ENCODE measurements around the gene ARHGEF40. TPM values are rescaled to one million over a fixed set of nuclear protein-coding genes. Genes with fewer than 3 reads are reported as not detected.

Gene ARHGEF40
- total and polyA plus RNA-seq, 5 donors, result 15.1 to 25.8 (median 20.4) TPM

- 83% methylated on average over 6 of the region's 6 CpGs for WGBS
- DNase-seq (no peak), ATAC-seq (no peak)
- no peaks in the 10 kb centered on the region for H3K4me1 ChIP-seq (ENCODE audit: control insufficient read depth, insufficient read depth, low read length)
- intact Hi-C loops (cut with DNase I), result loop anchor here in 1 of 4 donors (5.0 kb wide), 1 partner anchor 42 kb away; no protein-coding TSS in a partner anchor
- H3K27me3 ChIP-seq (ENCODE audit: control insufficient read depth, insufficient read depth), result no peaks in the 10 kb centered on the region
- H3K27ac ChIP-seq (ENCODE audit: low read length), result no peak overlapping the region
- H3K4me3 ChIP-seq (ENCODE audit: low read length), result no peak overlapping the region
- H3K9me3 ChIP-seq (ENCODE audit: control insufficient read depth, low read length), result no peaks in the 10 kb centered on the region
Observed at GRCh38 chr14:21109377-21110138, 39.5 kb downstream of the ARHGEF40 start.

GRCh38 chr14:21112255-21112654 lies 42.2 kb downstream of the ARHGEF40 start:
- ATAC-seq, result no peak
- intact Hi-C loops (cut with DNase I), result no loop called here
- no peaks in the 10 kb centered on the region for H3K9me3 ChIP-seq (ENCODE audit: control insufficient read depth, low read length)
- no peak for DNase-seq
- H3K4me3 ChIP-seq (ENCODE audit: low read length), result no peak overlapping the region
- H3K27me3 ChIP-seq (ENCODE audit: control insufficient read depth, insufficient read depth), result no peaks in the 10 kb centered on the region
- 84% methylated on average over 4 of the region's 4 CpGs for WGBS
- H3K4me1 ChIP-seq (ENCODE audit: control insufficient read depth, insufficient read depth, low read length), result no peaks in the 10 kb centered on the region
- no peak overlapping the region for H3K27ac ChIP-seq (ENCODE audit: low read length)

GRCh38 chr14:21113369-21113768 lies 43.3 kb downstream of the ARHGEF40 start:
- 97% methylated on average over 2 of the region's 2 CpGs for whole genome bisulfite sequencing
- Histone ChIP-seq H3K27ac (ENCODE audit: low read length) (no peak overlapping the region), H3K4me1 (ENCODE audit: control insufficient read depth, insufficient read depth, low read length) (no peaks in the 10 kb centered on the region), H3K27me3 (ENCODE audit: control insufficient read depth, insufficient read depth) (no peaks in the 10 kb centered on the region), H3K4me3 (ENCODE audit: low read length) (no peak overlapping the region), H3K9me3 (ENCODE audit: control insufficient read depth, low read length) (no peaks in the 10 kb centered on the region)
- DNase-seq (no peak), ATAC-seq (no peak)
- intact Hi-C loops (cut with DNase I), result no loop called here

DNA sequence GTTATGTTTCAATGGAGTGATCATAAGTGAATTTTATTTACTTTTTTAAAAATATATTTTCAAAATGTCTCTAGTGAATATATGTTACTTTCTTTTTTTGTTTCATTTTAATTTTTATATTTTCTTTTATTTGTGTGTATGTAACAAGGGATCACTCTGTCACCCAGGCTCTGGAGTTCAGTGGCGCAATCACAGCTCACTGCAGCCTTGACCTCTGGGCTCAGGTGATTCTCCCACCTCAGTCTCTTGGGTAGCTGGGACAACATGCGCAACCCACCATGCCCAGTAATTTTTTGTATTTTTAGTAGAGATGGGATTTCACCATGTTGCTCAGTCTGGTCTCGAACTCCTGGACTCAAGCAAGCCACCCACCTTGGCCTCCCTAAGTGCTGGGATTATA lies 48.8 kb downstream of the ARHGEF40 start:
- H3K9me3 ChIP-seq (ENCODE audit: control insufficient read depth, low read length), result no peaks in the 10 kb centered on the region
- H3K4me3 ChIP-seq (ENCODE audit: low read length), result no peak overlapping the region
- no peaks in the 10 kb centered on the region for H3K4me1 ChIP-seq (ENCODE audit: control insufficient read depth, insufficient read depth, low read length)
- H3K27me3 ChIP-seq (ENCODE audit: control insufficient read depth, insufficient read depth), result no peaks in the 10 kb centered on the region
- 92% methylated on average over 3 of the region's 3 CpGs for WGBS
- intact Hi-C loops (cut with DNase I), result no loop called here
- H3K27ac ChIP-seq (ENCODE audit: low read length), result no peak overlapping the region
- ATAC-seq (no peak), DNase-seq (no peak)

GRCh38 chr14:21120686-21121085 lies 50.6 kb downstream of the ARHGEF40 start:
- ATAC-seq (no peak), DNase-seq (no peak)
- 72% methylated on average over 6 of the region's 6 CpGs for WGBS
- Histone ChIP-seq H3K4me1 (ENCODE audit: control insufficient read depth, insufficient read depth, low read length) (no peaks in the 10 kb centered on the region), H3K4me3 (ENCODE audit: low read length) (no peak overlapping the region), H3K27me3 (ENCODE audit: control insufficient read depth, insufficient read depth) (no peaks in the 10 kb centered on the region), H3K9me3 (ENCODE audit: control insufficient read depth, low read length) (no peaks in the 10 kb centered on the region), H3K27ac (ENCODE audit: low read length) (no peak overlapping the region)
- intact Hi-C loops (cut with DNase I), result no loop called here

- DNase-seq (no peak), ATAC-seq (no peak)
- no peaks in the 10 kb centered on the region for H3K9me3 ChIP-seq (ENCODE audit: control insufficient read depth, low read length)
- H3K27ac ChIP-seq (ENCODE audit: low read length), result no peak overlapping the region
- intact Hi-C loops (cut with DNase I), result no loop called here
- WGBS, result 88% methylated on average over 1 of the region's 1 CpG
- H3K4me1 ChIP-seq (ENCODE audit: control insufficient read depth, insufficient read depth, low read length), result no peaks in the 10 kb centered on the region
- no peaks in the 10 kb centered on the region for H3K27me3 ChIP-seq (ENCODE audit: control insufficient read depth, insufficient read depth)
- H3K4me3 ChIP-seq (ENCODE audit: low read length), result no peak overlapping the region
Observed at GRCh38 chr14:21121122-21121521, 51.0 kb downstream of the ARHGEF40 start.

GRCh38 chr14:21123429-21123828 lies 53.3 kb downstream of the ARHGEF40 start:
- intact Hi-C loops (cut with DNase I), result no loop called here
- DNase-seq (no peak), ATAC-seq (no peak)

DNA sequence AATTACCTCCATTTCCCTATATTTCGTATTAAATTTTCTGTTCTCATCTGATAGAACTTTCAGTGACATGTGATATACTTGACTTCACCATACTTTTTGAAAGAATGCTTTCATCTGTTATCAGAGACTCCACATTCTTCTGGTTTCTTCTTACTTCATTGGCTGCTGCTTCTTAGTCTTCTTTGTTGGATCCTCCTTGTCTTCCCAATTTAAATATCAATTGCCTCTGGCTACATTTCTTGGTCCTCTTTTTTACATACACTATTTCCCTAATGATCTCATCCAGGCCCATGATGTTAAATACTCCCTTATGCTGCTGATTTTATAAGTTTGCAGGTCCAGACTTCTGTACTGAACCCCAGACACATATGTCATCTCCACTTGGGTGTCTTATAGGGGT lies 63.8 kb downstream of the ARHGEF40 start:
- H3K27ac ChIP-seq (ENCODE audit: low read length), result no peak overlapping the region
- H3K4me3 ChIP-seq (ENCODE audit: low read length), result no peak overlapping the region
- H3K27me3 ChIP-seq (ENCODE audit: control insufficient read depth, insufficient read depth), result no peaks in the 10 kb centered on the region
- H3K4me1 ChIP-seq (ENCODE audit: control insufficient read depth, insufficient read depth, low read length), result no peaks in the 10 kb centered on the region
- ATAC-seq (no peak), DNase-seq (no peak)
- no peaks in the 10 kb centered on the region for H3K9me3 ChIP-seq (ENCODE audit: control insufficient read depth, low read length)
- intact Hi-C loops (cut with DNase I), result no loop called here
- WGBS, result 32% methylated on average over 1 of the region's 1 CpG

More at GRCh38 chr14:21123429-21123828, 53.3 kb downstream of the ARHGEF40 start:
- Histone ChIP-seq H3K4me1 (ENCODE audit: control insufficient read depth, insufficient read depth, low read length) (no peaks in the 10 kb centered on the region), H3K27ac (ENCODE audit: low read length) (no peak overlapping the region), H3K9me3 (ENCODE audit: control insufficient read depth, low read length) (no peaks in the 10 kb centered on the region), H3K4me3 (ENCODE audit: low read length) (no peak overlapping the region), H3K27me3 (ENCODE audit: control insufficient read depth, insufficient read depth) (no peaks in the 10 kb centered on the region)
- WGBS, result 86% methylated on average over 1 of the region's 1 CpG

GRCh38 chr14:21136024-21136423 lies 65.9 kb downstream of the ARHGEF40 start:
- ATAC-seq, result no peak

More at GRCh38 chr14:21136024-21136423, 65.9 kb downstream of the ARHGEF40 start:
- H3K4me3 ChIP-seq (ENCODE audit: low read length), result no peak overlapping the region
- DNase-seq, result no peak
- no peaks in the 10 kb centered on the region for H3K4me1 ChIP-seq (ENCODE audit: control insufficient read depth, insufficient read depth, low read length)
- H3K27ac ChIP-seq (ENCODE audit: low read length), result no peak overlapping the region
- intact Hi-C loops (cut with DNase I), result no loop called here
- 14% methylated on average over 1 of the region's 1 CpG for WGBS
- H3K9me3 ChIP-seq (ENCODE audit: control insufficient read depth, low read length), result no peaks in the 10 kb centered on the region
- no peaks in the 10 kb centered on the region for H3K27me3 ChIP-seq (ENCODE audit: control insufficient read depth, insufficient read depth)

Small RNAs within 50 kb of the gene (microRNA-seq; reads per million reads assigned to microRNA genes)
- 0 to 0.42 reads per million in 2 donors for gene MIR6717

Other genes with a start within 250 kb of the ARHGEF40 start
- gene RNASE3, start 178.9 kb upstream of the ARHGEF40 start, total RNA-seq, result under 1 TPM in 1 of 4 donors, not detected in 3; 0.69 TPM
- 0.14 TPM for gene RNASE3, start 178.9 kb upstream of the ARHGEF40 start, polyA plus RNA-seq
- 10 to 100 TPM in 1 of 4 donors, 1 to 10 TPM in 3; 2.3 to 10.0 (median 5.1) TPM for gene RNASE2, start 114.8 kb upstream of the ARHGEF40 start, total RNA-seq
- 3.8 TPM for gene RNASE2, start 114.8 kb upstream of the ARHGEF40 start, polyA plus RNA-seq
- gene METTL17, start 80.3 kb upstream of the ARHGEF40 start, total RNA-seq, result 10 to 100 TPM; 27.0 to 42.4 (median 37.7) TPM
- 39.4 TPM for gene METTL17, start 80.3 kb upstream of the ARHGEF40 start, polyA plus RNA-seq
- gene SLC39A2, start 71.0 kb upstream of the ARHGEF40 start, total RNA-seq, result under 1 TPM in 2 of 4 donors, not detected in 2; 0.29 to 0.35 TPM
- gene SLC39A2, start 71.0 kb upstream of the ARHGEF40 start, polyA plus RNA-seq, result 0.16 TPM
- gene NDRG2, start 45.2 kb upstream of the ARHGEF40 start, total RNA-seq, result 100 to 1,000 TPM; 219 to 368 (median 330) TPM
- 351 TPM for gene NDRG2, start 45.2 kb upstream of the ARHGEF40 start, polyA plus RNA-seq
- gene TPPP2, start 40.1 kb upstream of the ARHGEF40 start, total RNA-seq, result 1 to 10 TPM in 3 of 4 donors, under 1 TPM in 1; 0.56 to 1.7 (median 1.1) TPM
- 0.43 TPM for gene TPPP2, start 40.1 kb upstream of the ARHGEF40 start, polyA plus RNA-seq
- gene RNASE13, start 35.5 kb upstream of the ARHGEF40 start, total RNA-seq, result not detected
- gene RNASE13, start 35.5 kb upstream of the ARHGEF40 start, polyA plus RNA-seq, result not detected
- not detected for gene RNASE7, start 27.9 kb upstream of the ARHGEF40 start, total RNA-seq
- gene RNASE7, start 27.9 kb upstream of the ARHGEF40 start, polyA plus RNA-seq, result not detected
- not detected for gene RNASE8, start 12.5 kb upstream of the ARHGEF40 start, total RNA-seq
- gene RNASE8, start 12.5 kb upstream of the ARHGEF40 start, polyA plus RNA-seq, result not detected
- gene ZNF219, start 28.4 kb downstream of the ARHGEF40 start, total RNA-seq, result 10 to 100 TPM; 49.1 to 62.4 (median 56.1) TPM
- 68.6 TPM for gene ZNF219, start 28.4 kb downstream of the ARHGEF40 start, polyA plus RNA-seq
- gene TMEM253, start 30.8 kb downstream of the ARHGEF40 start, total RNA-seq, result under 1 TPM; 0.28 to 0.63 (median 0.29) TPM
- gene TMEM253, start 30.8 kb downstream of the ARHGEF40 start, polyA plus RNA-seq, result 0.57 TPM
- not detected for gene OR5AU1, start 85.8 kb downstream of the ARHGEF40 start, total RNA-seq
- gene OR5AU1, start 85.8 kb downstream of the ARHGEF40 start, polyA plus RNA-seq, result not detected
- 100 to 1,000 TPM; 241 to 308 (median 289) TPM for gene HNRNPC, start 199.1 kb downstream of the ARHGEF40 start, total RNA-seq
- gene HNRNPC, start 199.1 kb downstream of the ARHGEF40 start, polyA plus RNA-seq, result 334 TPM
- gene RPGRIP1, start 209.8 kb downstream of the ARHGEF40 start, total RNA-seq, result 1 to 10 TPM in 1 of 4 donors, under 1 TPM in 3; 0.20 to 1.0 (median 0.61) TPM
- gene RPGRIP1, start 209.8 kb downstream of the ARHGEF40 start, polyA plus RNA-seq, result 0.27 TPM

Measured in right cardiac atrium (tissue), 5 donors.